ENCODE results near the gene CHGA. TPM values are rescaled to one million over a fixed set of nuclear protein-coding genes. Genes with fewer than 3 reads are reported as not detected.

The CHGA gene
- total and polyA plus RNA-seq, 2 of the 8 experiments (the other 6 are each of a cell fraction or from before 2014, with no cell fraction given) = 17.5 to 28.2 TPM

GRCh38 chr14:92930737-92931602 is 8.0 kb downstream of the CHGA start (continued):
- TF ChIP-seq CHD7 (IDR thresholded peaks at IDR 0.05; ENCODE audit: insufficient replicate concordance, low read length) (no peak), EGR1 (IDR thresholded peaks at IDR 0.05; ENCODE audit: borderline replicate concordance, low read depth, low read length) (no peak), JUND (IDR thresholded peaks at IDR 0.05; ENCODE audit: low read length) (no peak), KDM1A (IDR thresholded peaks at IDR 0.05; ENCODE audit: borderline replicate concordance, low read length) (peak; percentile 50; the same call in 1 of the 2 replicates), EP300 (IDR thresholded peaks at IDR 0.05; ENCODE audit: borderline replicate concordance in 1 of 2, low read depth in 2 of 2, low read length in 2 of 2) (no peak), ATF2 (IDR thresholded peaks at IDR 0.05; ENCODE audit: low read length) (no peak), KDM4A (IDR thresholded peaks at IDR 0.05; ENCODE audit: low read depth, low read length, severe bottlenecking) (no peak)

Measured in H1 (cell line).